ENCODE measurements around the gene BRICD5.
"Not testable (repeated sequence)": the region's sequence is repeated elsewhere in the genome, so short reads cannot be mapped to it uniquely, and the experiment has no call there.

The BRICD5 gene

GRCh38 chr16:2214719-2214968 lies 4.0 kb upstream of the BRICD5 start, which contains the start of gene PGP:
Gene PGP (minus strand): TSS chr16:2214840. CDS start chr16:2214777, 63 bp downstream.
- no peak for DNase-seq

- DNase-seq, result no peak
Measured at GRCh38 chr16:2213817-2214718, 3.4 kb upstream of the BRICD5 start.

GRCh38 chr16:2212362-2213324 lies 2.0 kb upstream of the BRICD5 start:
- DNase-seq, result no peak

GRCh38 chr16:2211923-2212347 lies 1.3 kb upstream of the BRICD5 start:
- DNase-seq, result no peak

GRCh38 chr16:2210009-2210332 lies 692 bp downstream of the BRICD5 start:
- DNase-seq, result no peak

- no peak for DNase-seq
Measured at GRCh38 chr16:2209258-2210008, 1.2 kb downstream of the BRICD5 start.

GRCh38 chr16:2208772-2209171 lies 1.9 kb downstream of the BRICD5 start:
- DNase-seq, result no peak

- DNase-seq, result peak; percentile 73
Measured at GRCh38 chr16:2208308-2208707, 2.4 kb downstream of the BRICD5 start.

- no peak for DNase-seq
Measured at GRCh38 chr16:2207872-2208271, 2.8 kb downstream of the BRICD5 start.

- DNase-seq, result no peak
Measured at GRCh38 chr16:2206780-2207433, 3.8 kb downstream of the BRICD5 start.

- no peak for DNase-seq
Measured at GRCh38 chr16:2206420-2206779, 4.3 kb downstream of the BRICD5 start.

GRCh38 chr16:2205967-2206313 lies 4.7 kb downstream of the BRICD5 start:
- DNase-seq, result no peak

- peak; percentile 90 for DNase-seq
Measured at GRCh38 chr16:2205104-2205966, 5.3 kb downstream of the BRICD5 start, which contains the start of gene MLST8. Gene MLST8 (plus strand): TSS chr16:2205454. CDS start chr16:2206086, 632 bp downstream.

GRCh38 chr16:2204416-2205103 lies 6.1 kb downstream of the BRICD5 start:
- DNase-seq, result no peak

GRCh38 chr16:2203119-2203688 lies 7.5 kb downstream of the BRICD5 start:
- DNase-seq, result not testable (repeated sequence)

- DNase-seq, result no peak
Measured at GRCh38 chr16:2200313-2200712, 10.3 kb downstream of the BRICD5 start.

- no peak for DNase-seq
Measured at GRCh38 chr16:2199621-2200139, 11.0 kb downstream of the BRICD5 start.

GRCh38 chr16:2199095-2199494 lies 11.6 kb downstream of the BRICD5 start:
- no peak for DNase-seq

GRCh38 chr16:2198283-2198682 lies 12.4 kb downstream of the BRICD5 start:
- no peak for DNase-seq

GRCh38 chr16:2197765-2198164 lies 12.9 kb downstream of the BRICD5 start:
- no peak for DNase-seq
